K562 (cell line): ENCODE measurements around the gene MYH9.

Experiments
- ETV6 ChIP-seq, 3 experiments: fragments of 150-350 bp in 1 of 3; sonication (generic) in 1 of 3; formaldehyde crosslinking in 1 of 3; IDR thresholded peaks; 2 replicates each; pipeline versions ENCODE4 v1.6.1 to v1.8.0; 2014 to 2022; ENCODE audit warnings: borderline replicate concordance in 2 of 3, low read depth in 2 of 3, antibody characterized with exemption in 1 of 3, low read length in 1 of 3, mild to moderate bottlenecking in 1 of 3, missing genetic modification reagents in 1 of 3
- HDAC6 ChIP-seq: IDR thresholded peaks from 2 replicates; pipeline ENCODE4 v1.6.1; 2012; ENCODE audit warnings: low read depth, mild to moderate bottlenecking, control low read depth, inconsistent platforms, low read length, moderate library complexity
- NR2C1 ChIP-seq, 2 experiments: fragments of 450-650 bp; IDR thresholded peaks; 2 replicates each; pipeline ENCODE4 v1.6.1; 2017; ENCODE audit warnings: mild to moderate bottlenecking in 2 of 2, antibody characterized with exemption in 1 of 2, inconsistent platforms in 1 of 2, missing compliant biosample characterization in 1 of 2, missing genetic modification characterization in 1 of 2
- PATZ1 ChIP-seq: fragments of 250-450 bp; sonication (Bioruptor Pico); IDR thresholded peaks from 2 replicates; pipeline ENCODE4 v1.5.0; 2020; ENCODE audit warnings: mild to moderate bottlenecking, borderline replicate concordance
- POLR2AphosphoS5 ChIP-seq: IDR thresholded peaks from 2 replicates; pipeline ENCODE4 v1.6.1; 2011; ENCODE audit warnings: mild to moderate bottlenecking, low read depth, low read length, moderate library complexity; ENCODE audit not compliant: control insufficient read depth, insufficient read depth
- PTBP1 ChIP-seq: fragments of 200-400 bp; formaldehyde crosslinking; IDR thresholded peaks from 2 replicates; pipeline ENCODE4 v1.6.1; 2017; ENCODE audit warnings: low read depth, low read length
- RAD21 ChIP-seq, 2 experiments: fragments of 250-450 bp in 1 of 2; fragments of 450-650 bp in 1 of 2; sonication (Bioruptor Pico) in 1 of 2; formaldehyde crosslinking in 1 of 2; IDR thresholded peaks in 1 of 2; conservative IDR thresholded peaks in 1 of 2; 2 replicates each; pipeline versions ENCODE4 v1.4.0 to v1.8.0; 2020 to 2022; ENCODE audit warnings: mild to moderate bottlenecking in 2 of 2, moderate library complexity in 1 of 2
- RBM22 ChIP-seq: fragments of 200-400 bp; formaldehyde crosslinking; IDR thresholded peaks from 2 replicates; pipeline ENCODE4 v1.6.1; 2018; ENCODE audit warnings: low read length, low read depth; ENCODE audit not compliant: poor library complexity, severe bottlenecking
- ZBTB5 ChIP-seq: fragments of 450-650 bp; IDR thresholded peaks from 2 replicates; pipeline ENCODE4 v1.6.1; 2017; ENCODE audit warnings: antibody characterized with exemption
- ZBTB7A ChIP-seq: IDR thresholded peaks from 2 replicates; pipeline ENCODE4 v1.6.1; 2011; ENCODE audit warnings: low read depth, mild to moderate bottlenecking, low read length, moderate library complexity, borderline replicate concordance; ENCODE audit not compliant: control insufficient read depth
- TF ChIP-seq, protein P1 (sequence below), 3 experiments: IDR thresholded peaks in 2 of 3; conservative IDR thresholded peaks in 1 of 3; 2 replicates each; pipeline ENCODE4 v1.5.1; 2011 to 2012; ENCODE audit warnings: low read length in 3 of 3, mild to moderate bottlenecking in 3 of 3, control low read depth in 2 of 3, improper control_type of control experiment in 1 of 3, inconsistent platforms in 1 of 3, low read depth in 1 of 3, mixed read lengths in 1 of 3, moderate library complexity in 1 of 3; ENCODE audit not compliant: insufficient read depth in 2 of 3

DNA sequence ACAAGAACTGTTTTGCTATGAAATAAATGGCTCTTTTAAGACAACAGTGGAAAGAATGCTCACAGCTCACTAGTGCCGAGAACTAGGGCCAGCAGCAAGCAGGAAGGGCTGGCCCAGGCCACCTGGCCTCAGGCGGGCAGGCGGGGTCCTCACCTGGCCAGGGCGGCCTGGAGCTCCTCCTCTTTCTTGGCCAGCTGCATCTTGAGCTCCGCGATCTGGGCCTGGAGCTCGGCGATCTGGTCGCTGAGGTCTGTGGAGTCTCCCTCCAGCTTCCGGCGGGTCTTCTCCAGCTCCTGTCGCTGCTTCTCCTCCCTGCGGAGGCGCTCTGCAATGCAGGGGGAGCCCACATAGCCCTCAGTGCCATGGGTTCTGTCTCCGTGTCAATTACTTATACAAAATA lies 91.1 kb downstream of the MYH9 start:
- TF ChIP-seq ZBTB7A (no peak), ZBTB5 (no peak), POLR2AphosphoS5 (no peak), RBM22 (no peak), PATZ1 (CRISPR knock-in tag) (no peak), HDAC6 (no peak), PTBP1 (no peak), NR2C1 (IDR thresholded peaks at IDR 0.05) (no peak), NR2C1 (tag; IDR thresholded peaks at IDR 0.05) (no peak), ETV6 (IDR thresholded peaks at IDR 0.05; ENCODE audit: borderline replicate concordance in 1 of 2, low read depth in 2 of 2, low read length in 1 of 2) (no peak), ETV6 (CRISPR knock-in tag; IDR thresholded peaks at IDR 0.05; ENCODE audit: borderline replicate concordance) (no peak), RAD21 (CRISPR knock-in tag; conservative IDR thresholded peaks at IDR 0.05 in 1 of 2, IDR thresholded peaks at IDR 0.05 in 1 of 2) (no peak)
- TF ChIP-seq, protein P1, sequence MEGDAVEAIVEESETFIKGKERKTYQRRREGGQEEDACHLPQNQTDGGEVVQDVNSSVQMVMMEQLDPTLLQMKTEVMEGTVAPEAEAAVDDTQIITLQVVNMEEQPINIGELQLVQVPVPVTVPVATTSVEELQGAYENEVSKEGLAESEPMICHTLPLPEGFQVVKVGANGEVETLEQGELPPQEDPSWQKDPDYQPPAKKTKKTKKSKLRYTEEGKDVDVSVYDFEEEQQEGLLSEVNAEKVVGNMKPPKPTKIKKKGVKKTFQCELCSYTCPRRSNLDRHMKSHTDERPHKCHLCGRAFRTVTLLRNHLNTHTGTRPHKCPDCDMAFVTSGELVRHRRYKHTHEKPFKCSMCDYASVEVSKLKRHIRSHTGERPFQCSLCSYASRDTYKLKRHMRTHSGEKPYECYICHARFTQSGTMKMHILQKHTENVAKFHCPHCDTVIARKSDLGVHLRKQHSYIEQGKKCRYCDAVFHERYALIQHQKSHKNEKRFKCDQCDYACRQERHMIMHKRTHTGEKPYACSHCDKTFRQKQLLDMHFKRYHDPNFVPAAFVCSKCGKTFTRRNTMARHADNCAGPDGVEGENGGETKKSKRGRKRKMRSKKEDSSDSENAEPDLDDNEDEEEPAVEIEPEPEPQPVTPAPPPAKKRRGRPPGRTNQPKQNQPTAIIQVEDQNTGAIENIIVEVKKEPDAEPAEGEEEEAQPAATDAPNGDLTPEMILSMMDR (IDR thresholded peaks at IDR 0.05 in 2 of 3, conservative IDR thresholded peaks at IDR 0.05 in 1 of 3; ENCODE audit: insufficient read depth in 2 of 3, low read depth in 1 of 3, low read length in 3 of 3): no peak
